HUDEP-2 (cell line): Measurements from ENCODE around the gene LCN6.

Experiments used
- DNase-seq, 76 experiments: peaks; one replicate each; lab custom pipeline; 2025; ENCODE audit not compliant: unreplicated experiment in 76 of 76; lab: John Stamatoyannopoulos, UW

LCN6 gene, protein sequence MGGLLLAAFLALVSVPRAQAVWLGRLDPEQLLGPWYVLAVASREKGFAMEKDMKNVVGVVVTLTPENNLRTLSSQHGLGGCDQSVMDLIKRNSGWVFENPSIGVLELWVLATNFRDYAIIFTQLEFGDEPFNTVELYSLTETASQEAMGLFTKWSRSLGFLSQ

DNA sequence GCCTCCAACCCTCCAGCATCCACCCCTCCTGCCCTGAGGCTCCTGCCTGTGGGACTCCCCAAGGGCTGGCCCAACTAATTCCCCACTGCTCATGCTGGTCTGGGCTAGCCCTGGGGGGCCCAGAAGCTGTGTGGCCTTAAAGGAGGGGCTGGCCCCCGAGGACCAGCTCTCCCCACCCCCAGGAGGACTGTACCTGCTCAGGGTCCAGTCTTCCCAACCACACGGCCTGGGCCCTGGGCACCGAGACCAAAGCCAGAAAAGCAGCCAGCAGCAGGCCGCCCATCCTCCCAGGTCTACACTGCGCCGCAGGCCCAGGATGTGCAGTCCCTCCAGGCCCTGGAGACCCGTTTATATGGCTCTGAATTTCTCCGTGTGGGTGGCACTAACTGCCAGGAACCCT, at the start of gene LCN6:
TSS of gene LCN6 (minus strand) at position 325 of the 400 bp plus-strand sequence. CDS start at position 283, 42 bp downstream.
- no peak for DNase-seq

DNA sequence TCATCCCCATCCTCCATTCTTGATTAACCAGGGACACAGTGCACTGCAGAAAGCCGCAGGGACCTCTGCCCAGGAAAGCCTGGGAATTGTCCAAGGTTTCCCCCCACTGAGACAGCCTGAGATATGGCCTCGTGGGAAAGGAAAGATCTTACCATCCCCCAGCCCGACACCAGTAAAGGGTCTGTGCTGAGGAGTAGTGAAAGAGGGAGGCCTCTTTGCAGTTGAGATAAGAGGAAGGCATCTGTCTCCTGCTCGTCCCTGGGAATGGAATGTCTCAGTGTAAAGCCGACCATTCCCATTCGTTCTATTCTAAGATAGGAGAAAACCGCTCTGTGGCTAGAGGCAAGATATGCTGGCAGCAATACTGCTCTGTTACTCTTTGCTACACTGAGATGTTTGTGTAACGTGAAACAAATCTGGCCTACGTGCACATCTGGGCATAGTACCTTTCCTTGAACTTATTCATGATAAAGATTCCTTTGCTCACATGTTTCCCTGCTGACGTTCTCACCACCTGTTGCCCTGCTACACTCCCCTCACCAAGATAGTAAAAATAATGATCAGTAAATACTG, 48.5 kb upstream of the LCN6 start:
- peak in 4 of 76 experiments; percentile 6 to 25 (median 19) for DNase-seq

DNA sequence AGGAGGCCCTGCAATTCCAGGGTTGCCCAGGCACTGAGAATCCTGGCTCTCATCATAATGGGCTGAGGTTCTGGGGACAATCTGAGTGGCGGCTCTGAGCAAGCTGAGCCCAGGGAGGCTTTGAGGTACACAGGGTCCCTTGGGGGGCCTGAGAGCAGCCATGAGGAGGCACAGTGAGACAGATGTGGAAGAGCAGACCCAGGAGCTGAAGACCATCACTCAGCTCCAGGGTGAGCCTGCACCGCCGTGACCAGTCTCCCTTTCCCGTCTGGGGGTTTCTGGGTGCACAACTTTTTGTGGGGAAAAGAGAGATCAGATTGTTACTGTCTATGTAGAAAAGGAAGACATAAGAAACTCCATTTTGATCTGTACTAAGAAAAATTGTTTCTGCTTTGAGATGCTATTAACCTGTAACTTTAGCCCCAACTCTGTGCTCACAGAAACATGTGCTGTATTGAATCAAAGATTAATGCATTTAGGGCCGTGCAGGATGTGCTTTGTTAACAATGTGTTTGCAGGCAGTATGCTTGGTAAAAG, 48.0 kb upstream of the LCN6 start, which contains the start of gene CCDC183:
TSS of gene CCDC183 (plus strand) at position 101 of the 537 bp plus-strand sequence. CDS start at position 161, 60 bp downstream.
- DNase-seq, result no peak

DNA sequence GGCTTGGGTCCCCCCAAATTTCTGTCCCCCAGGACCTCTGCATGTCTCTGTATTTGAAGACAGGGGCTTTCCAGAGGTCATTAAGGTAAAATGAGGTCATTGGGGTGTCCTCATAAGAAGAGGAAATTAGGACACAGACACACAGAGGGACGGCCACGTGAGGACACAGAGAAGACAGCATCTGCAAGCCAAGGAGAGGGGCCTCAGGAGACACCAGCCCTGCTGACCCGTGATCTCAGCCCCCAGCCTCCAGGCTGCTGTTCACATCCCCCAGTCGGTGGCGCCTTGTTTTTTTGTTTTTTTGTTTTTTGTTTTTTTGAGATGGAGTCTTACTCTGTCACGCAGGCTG, 46.6 kb upstream of the LCN6 start:
- DNase-seq, result no peak

DNA sequence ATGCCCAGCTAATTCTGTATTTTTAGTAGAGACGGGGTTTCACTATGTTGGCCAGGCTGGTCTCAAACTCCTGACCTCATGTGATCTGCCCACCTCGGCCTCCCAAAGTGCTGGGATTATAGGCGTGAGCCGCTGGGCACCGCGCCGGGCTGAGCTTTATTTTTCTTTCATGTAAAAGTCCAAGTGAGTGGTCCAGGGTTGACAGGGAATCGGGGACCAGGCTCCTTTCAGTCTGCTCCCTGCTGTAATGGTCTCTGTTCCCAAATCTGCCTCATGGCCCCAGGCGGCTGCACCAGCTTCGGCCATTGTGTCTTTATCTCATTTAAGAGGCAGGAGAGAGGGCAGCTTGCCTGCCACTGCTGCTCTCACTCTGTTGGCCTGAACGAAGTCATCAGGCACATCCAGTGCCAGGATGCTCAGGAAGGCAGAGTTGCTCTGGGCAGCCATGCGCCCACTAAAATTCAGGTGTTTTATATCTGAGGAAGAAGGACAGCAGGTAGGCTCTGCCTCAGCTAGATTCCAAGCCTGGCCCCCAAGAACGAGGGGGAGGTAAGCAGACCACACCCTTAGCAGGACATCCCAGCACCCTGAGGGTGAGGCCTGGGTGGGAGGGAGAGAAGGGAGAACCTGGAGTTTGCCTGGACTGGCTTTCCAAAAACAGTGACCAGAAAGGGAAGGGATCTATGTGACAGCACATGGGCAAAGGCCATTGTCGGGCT, 46.1 kb upstream of the LCN6 start:
- DNase-seq, result no peak

DNA sequence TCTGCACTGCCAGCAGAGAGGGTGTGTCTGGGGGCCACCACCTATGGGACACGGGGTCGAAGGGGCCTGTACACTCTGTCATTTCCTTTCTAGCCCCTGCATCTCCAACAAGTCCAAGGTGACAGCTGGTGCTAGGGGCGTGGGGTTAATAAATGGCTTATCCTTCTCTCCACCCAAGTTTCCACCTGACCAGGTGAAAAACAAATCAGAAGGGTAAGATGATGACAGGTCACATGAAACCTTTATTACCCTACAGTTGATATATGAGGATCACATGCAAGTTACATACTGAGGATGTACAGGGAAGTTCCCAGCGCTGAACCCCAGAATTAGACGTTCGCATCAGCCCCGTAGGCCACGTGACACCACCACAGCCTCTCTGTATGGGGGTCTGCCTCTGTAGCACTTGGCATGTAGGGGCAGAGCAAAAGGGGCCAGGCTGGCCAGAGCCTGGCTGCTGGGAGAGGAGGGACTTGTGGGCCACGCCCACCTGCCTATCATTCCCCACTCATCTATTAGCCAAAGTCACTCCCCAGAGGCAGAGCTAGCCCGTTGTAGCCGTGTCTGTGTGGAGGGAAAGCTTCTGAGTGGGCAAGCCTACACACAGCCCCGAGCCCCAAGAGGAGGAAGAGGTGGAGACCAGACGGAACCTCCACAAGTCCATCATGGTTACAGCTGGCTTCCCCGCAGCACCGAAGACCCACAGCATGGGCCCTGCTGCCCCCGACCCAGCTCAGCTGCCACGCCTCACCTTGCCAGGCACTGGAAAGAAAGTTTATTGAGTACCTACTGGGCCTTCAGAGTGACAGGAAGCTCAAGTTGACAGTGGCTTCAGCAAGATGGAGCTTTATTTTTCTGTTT, 45.0 kb upstream of the LCN6 start:
- peak in 59 of 76 experiments; percentile 11 to 74 (median 47) for DNase-seq

DNA sequence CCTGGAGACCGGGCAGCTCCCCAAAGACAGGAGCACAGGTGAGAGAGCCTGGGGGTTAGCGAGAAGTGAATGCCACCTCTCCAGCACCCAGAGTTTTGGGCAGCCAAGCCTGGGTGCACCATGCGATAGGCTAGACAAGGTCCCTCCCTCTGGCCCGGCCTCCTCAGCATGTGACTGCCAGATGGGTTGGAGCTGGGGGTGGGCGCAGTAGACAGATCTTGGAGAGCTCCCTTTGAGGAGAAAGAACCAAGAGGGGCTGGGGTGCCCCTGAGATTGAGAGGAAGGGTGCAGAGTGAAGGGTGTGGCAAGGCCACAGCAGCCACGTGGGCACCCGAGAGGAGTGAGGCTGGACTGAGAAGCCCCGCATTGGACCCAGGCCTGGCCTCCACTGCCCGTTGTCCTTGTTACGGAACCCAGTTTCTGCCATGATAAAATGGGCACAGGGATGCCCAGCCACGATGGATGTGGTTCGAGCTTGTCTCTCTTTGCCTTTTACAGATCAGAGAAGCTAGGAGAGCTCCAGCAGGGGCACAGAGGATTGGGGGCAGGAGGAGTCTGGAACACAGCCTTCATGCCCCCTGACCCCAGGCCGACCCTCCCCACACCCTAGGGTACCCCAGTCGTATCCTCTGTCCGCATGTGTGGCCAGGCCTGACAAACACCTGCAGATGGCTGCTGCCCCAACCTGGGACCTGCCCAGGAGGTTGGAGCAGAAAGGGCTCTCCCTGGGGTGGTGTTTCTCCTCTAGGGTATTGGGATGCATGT, 44.2 kb upstream of the LCN6 start:
- peak in 36 of 76 experiments; percentile 11 to 60 (median 38) for DNase-seq

DNA sequence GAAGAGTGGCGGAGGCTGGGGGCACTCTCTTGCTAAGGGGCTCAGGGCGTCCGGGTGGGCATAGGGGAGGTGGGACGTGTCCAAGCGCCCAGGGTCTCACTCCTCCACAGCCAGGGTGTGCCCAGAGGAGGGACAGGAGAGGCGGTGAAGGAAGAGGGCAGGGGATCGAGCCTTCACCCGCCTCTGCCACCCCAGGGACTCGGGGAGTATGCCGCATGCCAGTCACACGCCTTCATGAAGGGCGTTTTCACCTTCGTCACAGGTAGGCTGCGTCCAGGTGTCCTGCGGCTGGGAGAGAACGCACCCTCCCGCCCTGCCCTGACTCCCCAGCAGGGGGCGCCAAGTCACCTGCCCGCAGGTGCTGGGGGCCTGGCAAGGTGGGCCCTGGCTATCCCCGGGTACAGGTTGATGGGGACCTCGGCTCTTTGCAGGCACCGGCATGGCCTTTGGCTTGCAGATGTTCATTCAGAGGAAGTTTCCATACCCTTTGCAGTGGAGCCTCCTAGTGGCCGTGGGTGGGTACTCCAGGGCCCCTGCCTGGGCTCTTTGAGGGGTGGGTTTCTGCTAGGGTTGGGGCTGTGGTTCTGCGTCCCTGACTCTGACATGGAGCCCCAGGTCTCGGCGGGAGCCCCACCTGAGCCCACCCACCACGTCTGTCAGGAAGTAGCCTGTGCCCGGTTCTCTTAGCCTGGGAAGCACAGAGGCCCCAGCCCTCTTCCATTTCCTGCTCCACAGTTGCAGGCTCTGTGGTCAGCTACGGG, 43.4 kb upstream of the LCN6 start:
- peak in 54 of 76 experiments; percentile 10 to 90 (median 49) for DNase-seq

DNA sequence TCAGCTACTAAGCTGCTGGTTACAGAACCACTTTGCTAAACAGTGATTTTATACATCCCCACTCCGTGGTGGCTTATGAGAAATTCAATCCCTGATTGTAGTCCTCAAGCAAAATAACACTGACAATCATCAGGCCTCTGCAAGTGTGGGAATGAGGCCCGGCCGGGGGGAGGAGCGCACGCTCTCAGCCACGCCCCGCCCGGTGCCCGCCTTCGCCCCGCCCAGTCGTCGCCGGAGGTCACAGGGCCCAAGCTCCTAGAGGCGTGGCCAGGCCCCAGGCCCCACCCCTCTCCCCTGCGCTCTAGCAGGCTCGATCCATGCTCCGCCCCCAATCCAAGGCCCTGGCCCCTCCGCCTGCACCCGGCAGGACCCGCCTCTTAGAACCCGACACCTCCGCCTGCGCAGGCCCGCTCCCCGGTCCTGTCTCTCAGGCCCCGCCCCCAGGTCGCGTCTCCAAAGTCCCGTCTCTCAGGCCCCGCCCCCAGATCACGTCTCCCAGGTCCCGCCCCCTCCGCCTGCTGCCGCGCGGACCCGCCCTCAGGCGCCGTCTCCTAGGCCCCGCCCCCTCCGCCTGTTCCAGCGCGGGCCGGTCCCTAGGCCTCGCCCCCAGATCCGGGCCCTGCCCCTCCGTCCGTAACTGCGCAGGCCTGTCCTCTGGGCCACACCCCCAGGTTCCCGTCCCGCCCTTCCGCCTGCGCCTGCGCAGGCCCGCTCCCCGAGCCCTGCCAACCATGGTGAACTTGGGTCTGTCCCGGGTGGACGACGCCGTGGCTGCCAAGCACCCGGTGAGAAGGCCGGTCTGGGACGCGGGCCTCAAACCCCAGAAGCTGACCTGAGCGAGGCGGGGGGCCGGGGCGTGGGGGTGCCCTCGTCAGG, 42.6 kb upstream of the LCN6 start, which contains the start of gene TMEM141:
TSS of gene TMEM141 (plus strand) at position 705 of the 876 bp plus-strand sequence. CDS start at position 732, 27 bp downstream.
- peak; percentile 83 to 100 (median 99) for DNase-seq

DNA sequence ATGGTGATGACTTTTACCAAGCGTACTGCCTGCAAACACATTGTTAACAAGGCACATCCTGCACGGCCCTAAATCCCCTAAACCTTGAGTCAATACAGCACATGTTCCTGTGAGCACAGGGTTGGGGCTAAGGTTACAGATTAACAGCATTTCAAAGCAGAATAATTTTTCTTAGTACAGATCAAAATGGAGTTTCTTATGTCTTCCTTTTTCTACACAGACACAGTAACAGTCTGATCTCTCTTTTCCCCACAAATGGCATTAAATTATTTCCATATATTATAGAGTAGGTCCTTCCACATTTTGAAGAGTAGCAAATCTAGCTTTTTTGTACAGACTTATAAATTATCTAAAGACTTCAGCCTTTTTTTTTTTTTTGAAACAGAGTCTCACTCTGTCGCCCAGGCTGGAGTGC, 41.2 kb upstream of the LCN6 start:
- peak in 1 of 76 experiments; percentile 57 for DNase-seq

DNA sequence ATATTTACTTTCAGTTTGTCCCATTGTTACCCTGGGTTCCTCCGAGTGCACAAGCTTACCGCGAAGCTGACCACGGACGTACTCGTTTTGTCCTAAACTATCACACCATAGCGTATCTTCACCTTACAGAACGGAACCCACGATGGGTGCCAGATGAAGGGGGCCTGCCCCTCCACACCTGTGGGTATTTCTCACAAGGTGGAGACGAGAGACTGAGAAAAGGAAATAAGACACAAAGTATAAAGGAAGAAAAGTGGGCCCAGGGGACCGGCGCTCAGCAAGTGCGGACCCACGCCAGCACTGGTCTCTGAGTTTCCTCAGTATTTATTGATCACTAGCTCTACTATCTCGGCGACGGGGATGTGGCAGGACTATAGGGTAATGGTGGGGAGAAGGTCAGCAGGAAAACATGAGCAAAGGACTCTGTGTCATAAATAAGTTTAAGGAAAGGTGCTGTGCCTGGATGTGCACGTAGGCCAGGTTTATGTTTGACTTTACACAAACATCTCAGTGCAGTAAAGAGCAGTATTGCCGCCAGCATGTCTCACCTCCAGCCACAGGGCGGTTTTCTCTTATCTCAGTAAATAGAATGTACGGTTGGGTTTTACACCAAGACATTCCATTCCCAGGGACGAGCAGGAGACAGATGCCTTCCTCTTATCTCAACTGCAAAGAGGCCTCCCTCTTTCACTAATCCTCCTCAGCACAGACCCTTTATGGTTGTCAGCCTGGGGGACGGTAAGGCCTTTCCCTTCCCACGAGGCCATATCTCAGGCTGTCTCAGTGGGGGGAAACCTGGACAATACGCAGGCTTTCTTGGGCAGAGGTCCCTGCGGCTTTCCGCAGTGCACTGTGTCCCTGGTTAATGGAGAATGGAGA, 40.6 kb upstream of the LCN6 start:
- DNase-seq, result peak in 50 of 76 experiments; percentile 16 to 75 (median 46)

DNA sequence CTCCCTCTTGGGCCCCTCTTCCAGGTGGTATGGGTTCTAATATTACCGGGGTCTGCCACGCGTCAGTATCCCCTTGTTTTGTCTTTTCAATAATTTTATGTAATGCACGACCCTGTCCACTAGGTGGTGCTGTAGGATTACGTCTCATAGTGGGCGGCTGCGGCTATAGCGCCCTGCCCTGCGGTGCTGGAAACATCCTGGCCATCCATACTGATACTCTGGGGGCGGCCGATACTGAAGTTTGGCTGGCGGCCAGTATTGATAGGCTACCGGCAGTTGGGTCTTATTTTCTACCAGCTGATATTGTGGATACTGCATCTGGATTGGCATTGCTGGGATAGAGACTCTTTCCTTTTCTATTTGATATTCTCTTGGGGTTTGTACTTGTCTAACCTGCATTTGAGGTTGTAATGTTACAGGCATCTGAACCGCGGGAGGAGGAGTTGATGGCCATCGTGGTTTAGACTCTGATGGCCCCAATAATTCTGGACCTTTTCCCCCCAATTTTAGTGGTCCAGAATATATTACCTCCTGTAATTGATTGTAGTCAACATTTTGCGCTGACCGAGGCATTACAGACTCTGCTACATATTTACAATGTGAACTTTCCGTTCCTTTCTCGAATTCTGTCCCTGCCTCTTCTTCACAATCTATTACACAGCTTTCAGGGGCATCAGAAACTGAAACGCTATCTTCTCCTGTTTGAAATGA, 39.5 kb upstream of the LCN6 start:
- DNase-seq, result peak in 69 of 76 experiments; percentile 32 to 88 (median 71)

DNA sequence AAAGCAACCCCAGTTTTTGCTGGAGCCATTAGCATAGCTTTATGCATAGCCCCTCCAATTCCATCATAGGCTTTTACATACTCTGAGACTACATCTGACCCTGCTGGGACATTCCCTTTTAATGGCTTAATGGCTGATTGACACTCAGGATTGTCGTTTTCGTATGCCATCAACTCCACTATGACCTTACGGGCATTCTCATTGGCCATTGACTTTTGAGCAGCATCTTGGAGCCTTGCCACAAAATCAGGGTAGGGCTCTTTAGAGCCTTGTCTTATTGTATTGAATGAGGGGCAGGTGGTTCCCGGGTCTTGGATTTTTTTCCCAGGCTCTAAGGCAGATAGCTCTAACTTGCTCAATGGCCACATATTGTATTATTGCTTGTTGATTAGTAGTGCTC, 38.7 kb upstream of the LCN6 start:
- peak in 4 of 76 experiments; percentile 21 to 35 (median 26) for DNase-seq

DNA sequence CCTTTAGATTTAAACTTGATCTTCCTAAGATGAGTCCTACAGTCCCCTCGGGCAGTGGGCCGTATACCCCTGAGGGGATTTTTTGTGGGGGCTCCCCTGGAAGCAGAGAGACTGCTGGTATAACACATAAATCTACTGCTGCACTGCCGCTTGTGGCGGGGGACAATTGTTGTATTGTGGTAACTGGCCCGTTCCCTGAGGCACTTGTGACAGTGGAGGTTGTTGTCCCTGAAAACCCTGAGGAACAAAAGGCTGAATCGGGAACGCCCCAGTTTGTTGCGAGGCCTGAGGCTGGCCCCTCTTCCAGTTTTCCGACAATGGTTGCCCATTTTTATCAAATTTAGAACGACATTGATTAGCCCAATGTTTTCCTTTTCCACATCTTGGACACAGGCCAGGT, 38.1 kb upstream of the LCN6 start:
- no peak for DNase-seq

DNA sequence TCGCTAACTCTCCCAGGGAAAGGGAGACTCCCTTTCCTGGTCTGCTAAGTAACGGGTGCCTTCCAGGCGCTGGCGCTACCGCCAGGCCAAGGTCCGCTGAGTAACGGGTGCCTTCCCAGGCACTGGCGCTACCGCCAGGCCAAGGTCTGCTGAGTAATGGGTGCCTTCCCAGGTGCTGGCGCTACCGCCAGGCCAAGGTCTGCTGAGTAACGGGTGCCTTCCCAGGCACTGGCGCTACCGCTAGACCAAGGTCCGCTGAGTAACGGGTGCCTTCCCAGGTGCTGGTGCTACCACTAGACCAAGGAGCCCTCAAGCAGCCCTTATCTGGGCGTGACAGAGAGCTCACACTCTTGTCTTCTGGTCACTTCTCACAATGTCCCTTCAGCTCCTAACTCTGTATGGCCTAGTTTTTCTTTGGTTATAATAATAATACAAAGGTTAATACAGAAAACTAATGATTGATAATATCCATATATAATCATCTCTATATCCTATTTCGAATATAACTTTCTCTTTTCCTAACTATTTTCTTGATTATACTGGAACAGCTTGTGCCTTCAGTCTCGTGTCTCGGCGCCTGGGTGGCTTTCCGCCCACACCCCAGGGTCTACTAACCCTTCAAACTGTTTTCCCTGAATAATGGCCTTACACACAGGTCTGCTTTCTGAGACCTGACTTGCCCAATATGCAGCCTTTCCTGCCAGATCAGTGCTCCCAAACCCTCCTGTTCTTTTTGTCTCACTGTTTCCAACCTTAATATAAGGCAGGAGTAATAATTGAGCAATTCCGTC, 37.4 kb upstream of the LCN6 start:
- DNase-seq, result peak in 44 of 76 experiments; percentile 11 to 73 (median 46)

DNA sequence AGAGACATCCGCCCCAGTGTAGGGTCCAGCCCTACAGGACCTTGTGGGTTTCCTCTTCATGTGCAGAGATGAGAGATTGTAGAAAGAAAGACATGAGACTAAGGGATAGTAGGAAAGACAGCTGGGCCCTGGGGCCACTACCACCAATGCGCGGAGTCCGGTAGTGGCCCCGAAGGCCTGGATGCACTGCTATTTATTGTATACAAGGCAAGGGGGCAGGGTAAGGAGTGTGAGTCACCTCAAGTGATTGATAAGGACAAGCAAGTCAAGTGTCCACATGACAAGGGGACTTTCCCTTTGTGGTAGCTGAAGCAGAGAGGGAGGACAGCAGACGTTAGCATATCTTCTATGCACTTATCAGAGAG, 36.7 kb upstream of the LCN6 start:
- DNase-seq, result peak in 70 of 76 experiments; percentile 26 to 93 (median 68)
